Activated CD8-positive, alpha-beta memory T cell treated with anti-CD3 and anti-CD28 coated beads, Interleukin-2, amount 10 ng/mL, durations not matched to agents 7 days and 5 days (primary cell): ENCODE measurements around the gene CRYZL1. TPM values are rescaled to one million over a fixed set of nuclear protein-coding genes. Genes with fewer than 3 reads are reported as not detected.
"Not testable (repeated sequence)": the region's sequence is repeated elsewhere in the genome, so short reads cannot be mapped to it uniquely, and the experiment has no call there.

Experiments
- ATAC-seq: fragments of 150-1000 bp; cut with Tn5 transposase; one replicate; pipeline ENCODE4 v1.10.0; 2021; ENCODE audit warnings: moderate library complexity
- CTCF ChIA-PET: fragments of 350-600 bp; sonication (Branson Sonifier 250); formaldehyde crosslinking; loops from one replicate; lab custom pipeline; 2021; ENCODE audit warnings: antibody characterized with exemption; lab: Charles Lee
- DNase-seq: peaks from one replicate; pipeline ENCODE4 v3.0.0-alpha.2; 2020
- H3K27ac Mint-ChIP-seq: one replicate; pipeline ENCODE4 v1.8.0; 2021; ENCODE audit warnings: mild to moderate bottlenecking, mixed read lengths
- H3K27me3 Mint-ChIP-seq: one replicate; pipeline ENCODE4 v1.8.0; 2021; ENCODE audit warnings: mixed read lengths
- H3K36me3 Mint-ChIP-seq: one replicate; pipeline ENCODE4 v1.8.0; 2021; ENCODE audit warnings: mild to moderate bottlenecking, mixed read lengths
- H3K4me1 Mint-ChIP-seq: one replicate; pipeline ENCODE4 v1.8.0; 2021; ENCODE audit warnings: mixed read lengths
- H3K4me3 Mint-ChIP-seq: one replicate; pipeline ENCODE4 v1.8.0; 2021; ENCODE audit warnings: mild to moderate bottlenecking, moderate library complexity, mixed read lengths
- H3K9me3 Mint-ChIP-seq: one replicate; pipeline ENCODE4 v1.8.0; 2022; ENCODE audit warnings: low read depth, mixed read lengths
- total RNA-seq, 2 experiments: library from RNA; stranded (reverse); gene quantifications; one replicate each; pipeline ENCODE4 v1.2.3, GENCODE V29; 2021

The CRYZL1 gene
- total RNA-seq, 2 experiments from 2014 or later: 28.2 to 36.8 TPM

GRCh38 chr21:33586927-33587326, 54.6 kb downstream of the CRYZL1 start:
- Mint-ChIP-seq H3K27ac (no peak overlapping the region), H3K9me3 (no peaks in the 10 kb centered on the region), H3K4me3 (peak overlapping the region; percentile 50), H3K36me3 (peaks cover 28% of the 10 kb centered on the region), H3K27me3 (no peaks in the 10 kb centered on the region), H3K4me1 (peaks cover 29% of the 10 kb centered on the region)
- CTCF ChIA-PET: no interaction called here
- ATAC-seq (no peak), DNase-seq (no peak)

GRCh38 chr21:33584455-33584854, 57.1 kb downstream of the CRYZL1 start:
- Mint-ChIP-seq H3K27me3 (no peaks in the 10 kb centered on the region), H3K27ac (no peak overlapping the region), H3K36me3 (peaks cover 38% of the 10 kb centered on the region), H3K4me1 (peaks cover 30% of the 10 kb centered on the region), H3K9me3 (no peaks in the 10 kb centered on the region), H3K4me3 (no peak overlapping the region)
- CTCF ChIA-PET: interaction anchor here (1.7 to 2.0 kb wide), 2 partner anchors 21 kb away, joined by 5 to 8 read pairs; no protein-coding TSS in a partner anchor
- DNase-seq (no peak), ATAC-seq (no peak)

- Mint-ChIP-seq H3K27me3 (no peaks in the 10 kb centered on the region), H3K27ac (peak overlapping the region; percentile 75), H3K36me3 (peaks cover 50% of the 10 kb centered on the region), H3K4me3 (no peak overlapping the region), H3K4me1 (peaks cover 17% of the 10 kb centered on the region), H3K9me3 (no peaks in the 10 kb centered on the region)
- ATAC-seq (no peak), DNase-seq (no peak)
- CTCF ChIA-PET: interaction anchor here (1.4 to 2.0 kb wide), 3 partner anchors 9 to 31 kb away, joined by 4 to 9 read pairs (median 4); partner anchors contain the start of gene DONSON
Observed at GRCh38 chr21:33578959-33579542, 62.5 kb downstream of the CRYZL1 start.

GRCh38 chr21:33578214-33578613, 63.3 kb downstream of the CRYZL1 start:
- H3K27ac Mint-ChIP-seq: no peak overlapping the region
- CTCF ChIA-PET: interaction anchor here (1.4 to 2.0 kb wide), 3 partner anchors 10 to 30 kb away, joined by 4 to 9 read pairs (median 4); partner anchors contain the start of gene DONSON
- peaks cover 53% of the 10 kb centered on the region for H3K36me3 Mint-ChIP-seq

GRCh38 chr21:33576741-33577141, 64.8 kb downstream of the CRYZL1 start:
- H3K27ac Mint-ChIP-seq: peak overlapping the region; percentile 7

More at GRCh38 chr21:33578214-33578613, 63.3 kb downstream of the CRYZL1 start:
- Mint-ChIP-seq H3K27me3 (no peaks in the 10 kb centered on the region), H3K9me3 (no peaks in the 10 kb centered on the region), H3K4me3 (no peak overlapping the region), H3K4me1 (peaks cover 17% of the 10 kb centered on the region)
- ATAC-seq (no peak), DNase-seq (no peak)

GRCh38 chr21:33572350-33572749, 69.2 kb downstream of the CRYZL1 start:
- H3K27me3 Mint-ChIP-seq: no peaks in the 10 kb centered on the region
- H3K27ac Mint-ChIP-seq: no peak overlapping the region
- CTCF ChIA-PET: interaction anchor here (0.7 to 3.1 kb wide), 3 partner anchors 16 to 33 kb away, joined by 3 to 15 read pairs (median 3); partner anchors contain the start of gene DONSON
- H3K9me3 Mint-ChIP-seq: no peaks in the 10 kb centered on the region
- H3K36me3 Mint-ChIP-seq: peaks cover 59% of the 10 kb centered on the region
- H3K4me3 Mint-ChIP-seq: no peak overlapping the region
- ATAC-seq: no peak
- DNase-seq: no peak
- peaks cover 12% of the 10 kb centered on the region for H3K4me1 Mint-ChIP-seq

More at GRCh38 chr21:33576741-33577141, 64.8 kb downstream of the CRYZL1 start:
- not testable (repeated sequence) for H3K4me3 Mint-ChIP-seq, H3K9me3 Mint-ChIP-seq, ATAC-seq, H3K27me3 Mint-ChIP-seq, DNase-seq
- H3K4me1 Mint-ChIP-seq: peaks cover 17% of the 10 kb centered on the region
- peaks cover 54% of the 10 kb centered on the region for H3K36me3 Mint-ChIP-seq
- CTCF ChIA-PET: interaction anchor here (1.5 kb wide), 1 partner anchor 12 kb away, joined by 4 read pairs; the partner anchor contains the start of gene DONSON

GRCh38 chr21:33569991-33570390, 71.5 kb downstream of the CRYZL1 start:
- no peak for DNase-seq
- Mint-ChIP-seq H3K4me1 (peaks cover 15% of the 10 kb centered on the region), H3K36me3 (peaks cover 49% of the 10 kb centered on the region), H3K9me3 (no peaks in the 10 kb centered on the region), H3K27ac (no peak overlapping the region), H3K4me3 (no peak overlapping the region), H3K27me3 (no peaks in the 10 kb centered on the region)
- CTCF ChIA-PET: interaction anchor here (0.9 to 1.0 kb wide), 2 partner anchors 13 to 19 kb away, joined by 3 to 4 read pairs; partner anchors contain the start of gene DONSON
- ATAC-seq: no peak

GRCh38 chr21:33568448-33568847, 73.1 kb downstream of the CRYZL1 start:
- Mint-ChIP-seq H3K27ac (no peak overlapping the region), H3K36me3 (peaks cover 42% of the 10 kb centered on the region), H3K4me1 (peaks cover 16% of the 10 kb centered on the region), H3K9me3 (no peaks in the 10 kb centered on the region), H3K4me3 (no peak overlapping the region), H3K27me3 (no peaks in the 10 kb centered on the region)
- ATAC-seq: no peak
- DNase-seq: no peak
- CTCF ChIA-PET: interaction anchor here (0.8 to 1.4 kb wide), 2 partner anchors 11 to 38 kb away, joined by 3 to 5 read pairs; no protein-coding TSS in a partner anchor

- H3K36me3 Mint-ChIP-seq: peaks cover 42% of the 10 kb centered on the region
- CTCF ChIA-PET: interaction anchor here (0.8 to 1.4 kb wide), 2 partner anchors 11 to 38 kb away, joined by 3 to 5 read pairs; no protein-coding TSS in a partner anchor
Observed at GRCh38 chr21:33567914-33568313, 73.6 kb downstream of the CRYZL1 start.

GRCh38 chr21:33566514-33566913, 75.0 kb downstream of the CRYZL1 start:
- no peak overlapping the region for H3K27ac Mint-ChIP-seq
- ATAC-seq (no peak), DNase-seq (no peak)
- H3K27me3 Mint-ChIP-seq: no peaks in the 10 kb centered on the region
- H3K4me3 Mint-ChIP-seq: no peak overlapping the region
- CTCF ChIA-PET: interaction anchor here (0.8 kb wide), 1 partner anchor 22 kb away, joined by 3 read pairs; the partner anchor contains the start of gene DONSON
- H3K36me3 Mint-ChIP-seq: peaks cover 36% of the 10 kb centered on the region
- peaks cover 20% of the 10 kb centered on the region for H3K4me1 Mint-ChIP-seq
- no peaks in the 10 kb centered on the region for H3K9me3 Mint-ChIP-seq

More at GRCh38 chr21:33567914-33568313, 73.6 kb downstream of the CRYZL1 start:
- Mint-ChIP-seq H3K4me3 (no peak overlapping the region), H3K27me3 (no peaks in the 10 kb centered on the region), H3K4me1 (peaks cover 18% of the 10 kb centered on the region), H3K27ac (no peak overlapping the region), H3K9me3 (no peaks in the 10 kb centered on the region)
- no peak for DNase-seq
- ATAC-seq: no peak

GRCh38 chr21:33562389-33562788, 79.2 kb downstream of the CRYZL1 start:
- ATAC-seq (no peak), DNase-seq (no peak)
- H3K9me3 Mint-ChIP-seq: no peaks in the 10 kb centered on the region
- H3K4me1 Mint-ChIP-seq: peaks cover 25% of the 10 kb centered on the region
- H3K27ac Mint-ChIP-seq: peak overlapping the region; percentile 45
- no peak overlapping the region for H3K4me3 Mint-ChIP-seq
- no peaks in the 10 kb centered on the region for H3K27me3 Mint-ChIP-seq
- CTCF ChIA-PET: interaction anchor here (0.6 kb wide), 1 partner anchor 33 kb away, joined by 3 read pairs; no protein-coding TSS in a partner anchor
- H3K36me3 Mint-ChIP-seq: peaks cover 48% of the 10 kb centered on the region

- DNase-seq (no peak), ATAC-seq (no peak)
- Mint-ChIP-seq H3K9me3 (no peaks in the 10 kb centered on the region), H3K4me3 (no peak overlapping the region), H3K36me3 (peaks cover 58% of the 10 kb centered on the region), H3K27ac (no peak overlapping the region), H3K4me1 (peaks cover 28% of the 10 kb centered on the region), H3K27me3 (no peaks in the 10 kb centered on the region)
- CTCF ChIA-PET: no interaction called here
Observed at GRCh38 chr21:33561373-33561772, 80.2 kb downstream of the CRYZL1 start.

- Mint-ChIP-seq H3K36me3 (peaks cover 62% of the 10 kb centered on the region), H3K4me1 (peaks cover 31% of the 10 kb centered on the region), H3K4me3 (no peak overlapping the region), H3K9me3 (no peaks in the 10 kb centered on the region), H3K27ac (no peak overlapping the region), H3K27me3 (no peaks in the 10 kb centered on the region)
- no peak for ATAC-seq
- DNase-seq: no peak
- CTCF ChIA-PET: no interaction called here
Observed at GRCh38 chr21:33560965-33561364, 80.6 kb downstream of the CRYZL1 start.
